ENCODE results near the gene TERB2. TPM values are rescaled to one million over a fixed set of nuclear protein-coding genes. Genes with fewer than 3 reads are reported as not detected.
A peak's percentile ranks its signal among the peaks of the same experiment; 100 is the strongest.
"Not testable (repeated sequence)": the region's sequence is repeated elsewhere in the genome, so short reads cannot be mapped to it uniquely, and the experiment has no call there.

The TERB2 gene
- total RNA-seq, 2 experiments from 2014 or later: not detected

GRCh38 chr15:45021348-45021747 lies 64.9 kb downstream of the TERB2 start:
- ChIA-PET CTCF (interaction anchor here (0.6 kb wide), 1 partner anchor 450 kb away, joined by 3 read pairs; no protein-coding TSS in a partner anchor), POLR2A (no interaction called here)
- intact Hi-C loops (cut with DNase I, micrococcal nuclease): no loop called here
- Histone ChIP-seq H3K9me3 (ENCODE audit: control insufficient read depth in 1 of 2, insufficient read depth in 1 of 2, low read length in 2 of 2) (no peaks in the 10 kb centered on the region), H3K36me3 (ENCODE audit: insufficient read depth, low read length) (no peaks in the 10 kb centered on the region), H3K27me3 (ENCODE audit: control insufficient read depth in 1 of 2, insufficient read depth in 2 of 2, low read length in 2 of 2) (no peaks in the 10 kb centered on the region), H3K4me1 (ENCODE audit: insufficient read depth, low read length) (peaks cover 18% of the 10 kb centered on the region), H3K4me3 (ENCODE audit: low read length) (no peak overlapping the region), H3K27ac (ENCODE audit: low read depth in 1 of 2, low read length in 2 of 2) (no peak overlapping the region)
- ATAC-seq (ENCODE audit: poor library complexity) (no peak), DNase-seq (no peak)
- H3K4me3 Mint-ChIP-seq: peak overlapping the region; percentile 87
- H3K27me3 Mint-ChIP-seq: peaks cover 34% of the 10 kb centered on the region
- H3K27ac Mint-ChIP-seq: no peak overlapping the region
- no peak for TF ChIP-seq CTCF (IDR thresholded peaks at IDR 0.05)
- peaks cover 22% of the 10 kb centered on the region for H3K4me1 Mint-ChIP-seq (ENCODE audit: low read depth)
- no peaks in the 10 kb centered on the region for H3K36me3 Mint-ChIP-seq (ENCODE audit: low read depth)
- no peaks in the 10 kb centered on the region for H3K9me3 Mint-ChIP-seq

GRCh38 chr15:45022871-45023658 lies 66.6 kb downstream of the TERB2 start, which contains the start of gene SORD:
Gene SORD, plus strand, starts transcription at chr15:45023195. Its CDS starts 89 bp downstream, at chr15:45023284.
- H3K4me1 ChIP-seq (ENCODE audit: insufficient read depth, low read length): peaks cover 18% of the 10 kb centered on the region
- intact Hi-C loops (cut with DNase I, micrococcal nuclease): loop anchor here in 1 of 2 experiments (2.0 kb wide), 1 partner anchor 14 kb away; no protein-coding TSS in a partner anchor
- no peak within 1 kb of the TSS for H3K27ac ChIP-seq (ENCODE audit: low read depth in 1 of 2, low read length in 2 of 2)
- no peaks in the 10 kb centered on the region for H3K36me3 ChIP-seq (ENCODE audit: insufficient read depth, low read length)
- H3K9me3 ChIP-seq (ENCODE audit: control insufficient read depth in 1 of 2, insufficient read depth in 1 of 2, low read length in 2 of 2): no peaks in the 10 kb centered on the region
- no peaks in the 10 kb centered on the region for H3K36me3 Mint-ChIP-seq (ENCODE audit: low read depth)
- DNase-seq (peak; percentile 76 to 98 (median 90)), ATAC-seq (ENCODE audit: poor library complexity) (peak; percentile 99)
- TF ChIP-seq CTCF (IDR thresholded peaks at IDR 0.05): no peak
- peaks cover 22% of the 10 kb centered on the region for H3K4me1 Mint-ChIP-seq (ENCODE audit: low read depth)
- H3K27ac Mint-ChIP-seq: peak within 1 kb of the TSS; percentile 2
- no peaks in the 10 kb centered on the region for H3K27me3 ChIP-seq (ENCODE audit: control insufficient read depth in 1 of 2, insufficient read depth in 2 of 2, low read length in 2 of 2)
- no peaks in the 10 kb centered on the region for H3K9me3 Mint-ChIP-seq
- ChIA-PET POLR2A (interaction anchor here (0.6 to 1.3 kb wide), 4 partner anchors 165 to 486 kb away, joined by 3 to 5 read pairs (median 3); partner anchors contain the start of genes EIF3J and SHF), CTCF (interaction anchor here (1.2 kb wide), 1 partner anchor 95 kb away, joined by 3 read pairs; no protein-coding TSS in a partner anchor)
- peaks cover 22% of the 10 kb centered on the region for H3K27me3 Mint-ChIP-seq
- H3K4me3 ChIP-seq (ENCODE audit: low read length): peak within 1 kb of the TSS; percentile 92
- H3K4me3 Mint-ChIP-seq: peak within 1 kb of the TSS; percentile 87

- Mint-ChIP-seq H3K4me3 (peak overlapping the region; percentile 87), H3K36me3 (ENCODE audit: low read depth) (no peaks in the 10 kb centered on the region), H3K9me3 (no peaks in the 10 kb centered on the region), H3K4me1 (ENCODE audit: low read depth) (peaks cover 22% of the 10 kb centered on the region), H3K27ac (peak overlapping the region; percentile 2), H3K27me3 (peaks cover 15% of the 10 kb centered on the region)
- ATAC-seq (ENCODE audit: poor library complexity) (no peak), DNase-seq (peak in 1 of 14 experiments; percentile 15)
- CTCF ChIA-PET: interaction anchor here (1.6 kb wide), 1 partner anchor 14 kb away, joined by 5 read pairs; no protein-coding TSS in a partner anchor
- Histone ChIP-seq H3K4me1 (ENCODE audit: insufficient read depth, low read length) (peaks cover 18% of the 10 kb centered on the region), H3K4me3 (ENCODE audit: low read length) (peak overlapping the region; percentile 92), H3K27me3 (ENCODE audit: control insufficient read depth in 1 of 2, insufficient read depth in 2 of 2, low read length in 2 of 2) (no peaks in the 10 kb centered on the region), H3K36me3 (ENCODE audit: insufficient read depth, low read length) (no peaks in the 10 kb centered on the region), H3K27ac (ENCODE audit: low read depth in 1 of 2, low read length in 2 of 2) (no peak overlapping the region), H3K9me3 (ENCODE audit: control insufficient read depth in 1 of 2, insufficient read depth in 1 of 2, low read length in 2 of 2) (no peaks in the 10 kb centered on the region)
- TF ChIP-seq CTCF (IDR thresholded peaks at IDR 0.05): no peak
- POLR2A ChIA-PET: interaction anchor here (0.6 to 1.1 kb wide), 2 partner anchors 164 to 285 kb away, joined by 3 read pairs; partner anchors contain the start of gene SHF
- intact Hi-C loops (cut with DNase I, micrococcal nuclease): loop anchor here in 1 of 2 experiments (2.0 kb wide), 1 partner anchor 13 kb away; no protein-coding TSS in a partner anchor
Measured at GRCh38 chr15:45023659-45024225, 67.3 kb downstream of the TERB2 start.

- H3K27me3 ChIP-seq (ENCODE audit: control insufficient read depth in 1 of 2, insufficient read depth in 2 of 2, low read length in 2 of 2); H3K36me3 ChIP-seq (ENCODE audit: insufficient read depth, low read length); H3K36me3 Mint-ChIP-seq (ENCODE audit: low read depth); H3K27ac ChIP-seq (ENCODE audit: low read depth in 1 of 2, low read length in 2 of 2); H3K9me3 Mint-ChIP-seq; DNase-seq; H3K27me3 Mint-ChIP-seq; H3K9me3 ChIP-seq (ENCODE audit: control insufficient read depth in 1 of 2, insufficient read depth in 1 of 2, low read length in 2 of 2); intact Hi-C loops (cut with DNase I, micrococcal nuclease); POLR2A ChIA-PET; H3K4me3 ChIP-seq (ENCODE audit: low read length); H3K27ac Mint-ChIP-seq; H3K4me3 Mint-ChIP-seq; ATAC-seq (ENCODE audit: poor library complexity): not testable (repeated sequence)
- H3K4me1 Mint-ChIP-seq (ENCODE audit: low read depth): peaks cover 22% of the 10 kb centered on the region
- peaks cover 18% of the 10 kb centered on the region for H3K4me1 ChIP-seq (ENCODE audit: insufficient read depth, low read length)
- CTCF ChIA-PET: interaction anchor here (1.6 kb wide), 1 partner anchor 13 kb away, joined by 5 read pairs; no protein-coding TSS in a partner anchor
Measured at GRCh38 chr15:45024649-45025048, 68.2 kb downstream of the TERB2 start.

- ATAC-seq (ENCODE audit: poor library complexity): not testable (repeated sequence)
Measured at GRCh38 chr15:45025627-45026026, 69.1 kb downstream of the TERB2 start.

More at GRCh38 chr15:45025627-45026026, 69.1 kb downstream of the TERB2 start:
- intact Hi-C loops (cut with DNase I, micrococcal nuclease); H3K36me3 Mint-ChIP-seq (ENCODE audit: low read depth); H3K36me3 ChIP-seq (ENCODE audit: insufficient read depth, low read length); H3K4me3 ChIP-seq (ENCODE audit: low read length); H3K27ac ChIP-seq (ENCODE audit: low read depth in 1 of 2, low read length in 2 of 2); H3K27ac Mint-ChIP-seq; DNase-seq; H3K27me3 ChIP-seq (ENCODE audit: control insufficient read depth in 1 of 2, insufficient read depth in 2 of 2, low read length in 2 of 2); H3K9me3 Mint-ChIP-seq; H3K9me3 ChIP-seq (ENCODE audit: control insufficient read depth in 1 of 2, insufficient read depth in 1 of 2, low read length in 2 of 2); H3K27me3 Mint-ChIP-seq; POLR2A ChIA-PET; CTCF ChIA-PET: not testable (repeated sequence)
- peak overlapping the region; percentile 56 for H3K4me3 Mint-ChIP-seq
- H3K4me1 Mint-ChIP-seq (ENCODE audit: low read depth): peaks cover 22% of the 10 kb centered on the region
- H3K4me1 ChIP-seq (ENCODE audit: insufficient read depth, low read length): peaks cover 18% of the 10 kb centered on the region

Measured in CD4-positive, alpha-beta T cell (primary cell).